Kidney epithelial cell (primary cell): ENCODE results near the gene MAPKAPK3. TPM values are rescaled to one million over a fixed set of nuclear protein-coding genes. Genes with fewer than 3 reads are reported as not detected.

Experiments
- DNase-seq: peaks from one replicate; pipeline ENCODE4 v3.0.0-alpha.2; 2010; ENCODE audit warnings: low read depth
- H3K27me3 ChIP-seq: 2 replicates; pipeline ENCODE4 v1.6.0; 2011; ENCODE audit warnings: low read length; ENCODE audit not compliant: control insufficient read depth, insufficient read depth
- H3K36me3 ChIP-seq: 2 replicates; pipeline ENCODE4 v1.5.1; 2011; ENCODE audit warnings: low read length; ENCODE audit not compliant: control insufficient read depth, insufficient read depth
- H3K4me3 ChIP-seq: 2 replicates; pipeline ENCODE4 v1.5.1; 2011; ENCODE audit warnings: low read depth, mild to moderate bottlenecking, control low read depth, low read length
- CTCF ChIP-seq: IDR thresholded peaks from 2 replicates; pipeline ENCODE4 v1.5.1; 2011; ENCODE audit warnings: mild to moderate bottlenecking, moderate library complexity, low read length, control low read depth, inconsistent platforms; ENCODE audit not compliant: insufficient read depth, poor library complexity, severe bottlenecking
- total RNA-seq: library from RNA; depleted of rRNA; stranded (reverse); fragments of >200 nt; gene quantifications from 2 replicates; pipeline ENCODE4 v1.2.3, GENCODE V29; 2015

MAPKAPK3 gene
- total RNA-seq, 1 donor from 2014 or later: 61.1 TPM

GRCh38 chr3:50577348-50577747 lies 39.6 kb upstream of the MAPKAPK3 start:
- TF ChIP-seq CTCF: no peak
- Histone ChIP-seq H3K4me3 (no peak overlapping the region), H3K27me3 (no peaks in the 10 kb centered on the region), H3K36me3 (no peaks in the 10 kb centered on the region)
- DNase-seq: no peak

- no peak for TF ChIP-seq CTCF
- H3K27me3 ChIP-seq: no peaks in the 10 kb centered on the region
- no peak for DNase-seq
- no peak overlapping the region for H3K4me3 ChIP-seq
- H3K36me3 ChIP-seq: no peaks in the 10 kb centered on the region
These were observed 36.1 kb upstream of the MAPKAPK3 start for GRCh38 chr3:50580683-50581458.

- H3K36me3 ChIP-seq: no peaks in the 10 kb centered on the region
- no peak for TF ChIP-seq CTCF
These were observed 35.5 kb upstream of the MAPKAPK3 start for GRCh38 chr3:50581459-50581842.

GRCh38 chr3:50582083-50582482 lies 34.9 kb upstream of the MAPKAPK3 start:
- DNase-seq: no peak
- H3K4me3 ChIP-seq: no peak overlapping the region
- no peak for TF ChIP-seq CTCF
- H3K27me3 ChIP-seq: no peaks in the 10 kb centered on the region
- H3K36me3 ChIP-seq: no peaks in the 10 kb centered on the region

More at GRCh38 chr3:50581459-50581842, 35.5 kb upstream of the MAPKAPK3 start:
- Histone ChIP-seq H3K27me3 (no peaks in the 10 kb centered on the region), H3K4me3 (no peak overlapping the region)
- DNase-seq: no peak

- Histone ChIP-seq H3K27me3 (no peaks in the 10 kb centered on the region), H3K36me3 (no peaks in the 10 kb centered on the region), H3K4me3 (no peak overlapping the region)
- no peak for DNase-seq
- no peak for TF ChIP-seq CTCF
These were observed 33.1 kb upstream of the MAPKAPK3 start for GRCh38 chr3:50583897-50584296.

DNA sequence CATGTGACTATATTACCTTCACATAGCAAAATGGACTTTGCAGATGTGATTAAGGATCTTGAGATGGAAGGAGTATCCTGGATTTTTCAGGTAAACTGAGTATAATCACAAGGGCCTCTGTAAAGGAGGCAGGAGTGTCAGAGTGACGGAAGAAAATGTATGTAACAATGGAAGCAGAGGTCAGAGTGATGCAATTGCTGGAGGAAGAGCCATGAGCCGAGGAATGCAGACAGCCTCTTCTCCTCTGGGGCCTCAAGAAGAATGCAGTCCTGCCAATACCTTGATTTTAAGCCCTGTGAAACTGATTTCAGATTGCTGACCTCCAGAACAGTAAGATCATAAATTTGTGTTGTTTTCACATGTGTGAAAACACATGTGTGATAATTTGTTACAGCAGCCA lies 32.6 kb upstream of the MAPKAPK3 start:
- no peaks in the 10 kb centered on the region for H3K27me3 ChIP-seq
- TF ChIP-seq CTCF: no peak
- no peak for DNase-seq
- no peak overlapping the region for H3K4me3 ChIP-seq
- no peaks in the 10 kb centered on the region for H3K36me3 ChIP-seq
